GM13977 (cell line): ENCODE data around the gene ESPN.
"Not testable (repeated sequence)": the region's sequence is repeated elsewhere in the genome, so short reads cannot be mapped to it uniquely, and the experiment has no call there.

Experiments used
- DNase-seq: peaks from one replicate; pipeline ENCODE4 v3.0.0; 2012; ENCODE audit warnings: low spot score
- CTCF ChIP-seq: IDR thresholded peaks from 2 replicates; pipeline ENCODE4 v1.5.1; 2012; ENCODE audit warnings: mild to moderate bottlenecking, control low read depth; ENCODE audit not compliant: insufficient read depth; ENCODE audit errors: extremely low read depth, missing control alignments
- in situ Hi-C: fragments of 300-500 bp; cut with MboI; formaldehyde crosslinking; loops from one replicate; pipeline ENCODE4 v1.12.0; 2022; ENCODE audit warnings: low sequenced_read_pairs, low pct_unique_long_range_greater_than_20kb, mixed read lengths, inconsistent platforms; ENCODE audit not compliant: unreplicated experiment

Gene ESPN

GRCh38 chr1:6491966-6492365, 67.4 kb downstream of the ESPN start:
- in situ Hi-C loops: loop anchor here (25.0 kb wide), 1 partner anchor 720 kb away; no protein-coding TSS in a partner anchor
- no peak for DNase-seq
- TF ChIP-seq CTCF: no peak

GRCh38 chr1:6493834-6494223, 69.3 kb downstream of the ESPN start:
- in situ Hi-C loops: loop anchor here (25.0 kb wide), 1 partner anchor 718 kb away; no protein-coding TSS in a partner anchor
- DNase-seq: not testable (repeated sequence)

- in situ Hi-C loops: loop anchor here (25.0 kb wide), 1 partner anchor 718 kb away; no protein-coding TSS in a partner anchor
- no peak for TF ChIP-seq CTCF
- DNase-seq: no peak
Measured at GRCh38 chr1:6494627-6495026, 70.1 kb downstream of the ESPN start.

- no peak for DNase-seq
- no peak for TF ChIP-seq CTCF
- in situ Hi-C loops: loop anchor here (25.0 kb wide), 1 partner anchor 717 kb away; no protein-coding TSS in a partner anchor
Measured at GRCh38 chr1:6495041-6495441, 70.5 kb downstream of the ESPN start.

- DNase-seq: no peak
- in situ Hi-C loops: loop anchor here (25.0 kb wide), 1 partner anchor 717 kb away; no protein-coding TSS in a partner anchor
Measured at GRCh38 chr1:6495540-6496364, 71.2 kb downstream of the ESPN start.

GRCh38 chr1:6496365-6496721, 71.8 kb downstream of the ESPN start:
- TF ChIP-seq CTCF: no peak
- no peak for DNase-seq
- in situ Hi-C loops: loop anchor here (25.0 kb wide), 1 partner anchor 716 kb away; no protein-coding TSS in a partner anchor

More at GRCh38 chr1:6495540-6496364, 71.2 kb downstream of the ESPN start:
- no peak for TF ChIP-seq CTCF

GRCh38 chr1:6496890-6497214, 72.3 kb downstream of the ESPN start:
- TF ChIP-seq CTCF: no peak
- DNase-seq: no peak
- in situ Hi-C loops: loop anchor here (25.0 kb wide), 1 partner anchor 715 kb away; no protein-coding TSS in a partner anchor
